ENCODE results near the gene SPAG9. TPM values are rescaled to one million over a fixed set of nuclear protein-coding genes. Genes with fewer than 3 reads are reported as not detected.

Gene SPAG9
- total RNA-seq, 1 experiment from 2014 or later: 144 TPM

DNA sequence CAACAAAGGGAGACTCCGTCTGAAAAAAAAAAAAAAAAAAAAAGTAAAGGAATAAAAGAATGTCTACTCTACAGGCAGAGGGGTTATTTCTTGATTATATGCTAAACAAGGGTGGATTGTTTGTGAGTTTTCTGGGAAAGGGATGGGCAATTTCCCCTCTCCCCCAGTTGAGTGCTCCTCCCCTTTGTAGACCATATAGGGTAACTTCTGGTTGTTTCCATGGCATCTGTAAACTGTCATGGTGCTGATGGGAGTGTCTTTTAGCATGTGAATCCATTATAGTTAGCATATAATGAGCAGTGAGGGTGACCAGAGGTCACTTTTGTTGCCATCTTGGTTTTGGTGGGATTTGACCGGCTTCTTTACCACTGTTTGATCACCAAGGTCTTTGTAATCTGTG, 28.5 kb upstream of the SPAG9 start:
- TF ChIP-seq POLR2AphosphoS5 (IDR thresholded peaks at IDR 0.05; ENCODE audit: low read depth, low read length) (no peak), SIN3A (IDR thresholded peaks at IDR 0.05; ENCODE audit: borderline replicate concordance, insufficient read depth, low read depth, low read length) (no peak), TCF7L2 (IDR thresholded peaks at IDR 0.05; ENCODE audit: low read depth, low read length) (no peak)
- DNase-seq (ENCODE audit: low read depth, low spot score) (no peak), ATAC-seq (no peak)
- H3K9me3 ChIP-seq (ENCODE audit: control insufficient read depth, insufficient read depth, low read depth, low read length): no peaks in the 10 kb centered on the region
- peaks cover 5% of the 10 kb centered on the region; the same call in 1 of the 2 replicates for H3K36me3 ChIP-seq (ENCODE audit: control insufficient read depth, insufficient read depth, low read length)
- intact Hi-C loops (cut with micrococcal nuclease; ENCODE audit: unreplicated experiment) (no loop called here), in situ Hi-C loops (cut with HindIII; ENCODE audit: low pct_unique_long_range_greater_than_20kb, low sequenced_read_pairs) (no loop called here)
- no peaks in the 10 kb centered on the region for H3K27me3 ChIP-seq (ENCODE audit: control insufficient read depth, insufficient read depth, low read length)
- CTCF ChIA-PET: no interaction called here
- no peak overlapping the region for H3K27ac ChIP-seq (ENCODE audit: low read length)
- POLR2A ChIA-PET: no interaction called here
- no peaks in the 10 kb centered on the region for H3K4me1 ChIP-seq (ENCODE audit: control insufficient read depth, insufficient read depth, low read length)
- no peak overlapping the region for H3K4me3 ChIP-seq (ENCODE audit: low read depth in 2 of 2, low read length in 2 of 2)
- no TSS peak for BruUV-seq (replicated peaks)

GRCh38 chr17:51147650-51148049, 27.0 kb upstream of the SPAG9 start:
- Histone ChIP-seq H3K4me1 (ENCODE audit: control insufficient read depth, insufficient read depth, low read length) (no peaks in the 10 kb centered on the region), H3K27me3 (ENCODE audit: control insufficient read depth, insufficient read depth, low read length) (no peaks in the 10 kb centered on the region), H3K36me3 (ENCODE audit: control insufficient read depth, insufficient read depth, low read length) (no peaks in the 10 kb centered on the region), H3K27ac (ENCODE audit: low read length) (no peak overlapping the region), H3K9me3 (ENCODE audit: control insufficient read depth, insufficient read depth, low read depth, low read length) (no peaks in the 10 kb centered on the region), H3K4me3 (ENCODE audit: low read depth in 2 of 2, low read length in 2 of 2) (no peak overlapping the region)
- ChIA-PET CTCF (no interaction called here), POLR2A (interaction anchor here (0.6 kb wide), 1 partner anchor 52 kb away, joined by 8 read pairs; no protein-coding TSS in a partner anchor)
- DNase-seq (ENCODE audit: low read depth, low spot score) (no peak), ATAC-seq (no peak)
- TF ChIP-seq, protein P1, sequence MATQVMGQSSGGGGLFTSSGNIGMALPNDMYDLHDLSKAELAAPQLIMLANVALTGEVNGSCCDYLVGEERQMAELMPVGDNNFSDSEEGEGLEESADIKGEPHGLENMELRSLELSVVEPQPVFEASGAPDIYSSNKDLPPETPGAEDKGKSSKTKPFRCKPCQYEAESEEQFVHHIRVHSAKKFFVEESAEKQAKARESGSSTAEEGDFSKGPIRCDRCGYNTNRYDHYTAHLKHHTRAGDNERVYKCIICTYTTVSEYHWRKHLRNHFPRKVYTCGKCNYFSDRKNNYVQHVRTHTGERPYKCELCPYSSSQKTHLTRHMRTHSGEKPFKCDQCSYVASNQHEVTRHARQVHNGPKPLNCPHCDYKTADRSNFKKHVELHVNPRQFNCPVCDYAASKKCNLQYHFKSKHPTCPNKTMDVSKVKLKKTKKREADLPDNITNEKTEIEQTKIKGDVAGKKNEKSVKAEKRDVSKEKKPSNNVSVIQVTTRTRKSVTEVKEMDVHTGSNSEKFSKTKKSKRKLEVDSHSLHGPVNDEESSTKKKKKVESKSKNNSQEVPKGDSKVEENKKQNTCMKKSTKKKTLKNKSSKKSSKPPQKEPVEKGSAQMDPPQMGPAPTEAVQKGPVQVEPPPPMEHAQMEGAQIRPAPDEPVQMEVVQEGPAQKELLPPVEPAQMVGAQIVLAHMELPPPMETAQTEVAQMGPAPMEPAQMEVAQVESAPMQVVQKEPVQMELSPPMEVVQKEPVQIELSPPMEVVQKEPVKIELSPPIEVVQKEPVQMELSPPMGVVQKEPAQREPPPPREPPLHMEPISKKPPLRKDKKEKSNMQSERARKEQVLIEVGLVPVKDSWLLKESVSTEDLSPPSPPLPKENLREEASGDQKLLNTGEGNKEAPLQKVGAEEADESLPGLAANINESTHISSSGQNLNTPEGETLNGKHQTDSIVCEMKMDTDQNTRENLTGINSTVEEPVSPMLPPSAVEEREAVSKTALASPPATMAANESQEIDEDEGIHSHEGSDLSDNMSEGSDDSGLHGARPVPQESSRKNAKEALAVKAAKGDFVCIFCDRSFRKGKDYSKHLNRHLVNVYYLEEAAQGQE (IDR thresholded peaks at IDR 0.05; ENCODE audit: insufficient read depth in 1 of 2, low read depth in 2 of 2, low read length in 1 of 2): no peak
- TF ChIP-seq TCF7L2 (IDR thresholded peaks at IDR 0.05; ENCODE audit: low read depth, low read length) (no peak), POLR2AphosphoS5 (IDR thresholded peaks at IDR 0.05; ENCODE audit: low read depth, low read length) (no peak), SIN3A (IDR thresholded peaks at IDR 0.05; ENCODE audit: borderline replicate concordance, insufficient read depth, low read depth, low read length) (no peak)
- TF ChIP-seq, protein P2, sequence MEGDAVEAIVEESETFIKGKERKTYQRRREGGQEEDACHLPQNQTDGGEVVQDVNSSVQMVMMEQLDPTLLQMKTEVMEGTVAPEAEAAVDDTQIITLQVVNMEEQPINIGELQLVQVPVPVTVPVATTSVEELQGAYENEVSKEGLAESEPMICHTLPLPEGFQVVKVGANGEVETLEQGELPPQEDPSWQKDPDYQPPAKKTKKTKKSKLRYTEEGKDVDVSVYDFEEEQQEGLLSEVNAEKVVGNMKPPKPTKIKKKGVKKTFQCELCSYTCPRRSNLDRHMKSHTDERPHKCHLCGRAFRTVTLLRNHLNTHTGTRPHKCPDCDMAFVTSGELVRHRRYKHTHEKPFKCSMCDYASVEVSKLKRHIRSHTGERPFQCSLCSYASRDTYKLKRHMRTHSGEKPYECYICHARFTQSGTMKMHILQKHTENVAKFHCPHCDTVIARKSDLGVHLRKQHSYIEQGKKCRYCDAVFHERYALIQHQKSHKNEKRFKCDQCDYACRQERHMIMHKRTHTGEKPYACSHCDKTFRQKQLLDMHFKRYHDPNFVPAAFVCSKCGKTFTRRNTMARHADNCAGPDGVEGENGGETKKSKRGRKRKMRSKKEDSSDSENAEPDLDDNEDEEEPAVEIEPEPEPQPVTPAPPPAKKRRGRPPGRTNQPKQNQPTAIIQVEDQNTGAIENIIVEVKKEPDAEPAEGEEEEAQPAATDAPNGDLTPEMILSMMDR (IDR thresholded peaks at IDR 0.05): no peak
- BruUV-seq (replicated peaks): no TSS peak
- in situ Hi-C loops (cut with HindIII; ENCODE audit: low pct_unique_long_range_greater_than_20kb, low sequenced_read_pairs) (no loop called here), intact Hi-C loops (cut with micrococcal nuclease; ENCODE audit: unreplicated experiment) (no loop called here)

DNA sequence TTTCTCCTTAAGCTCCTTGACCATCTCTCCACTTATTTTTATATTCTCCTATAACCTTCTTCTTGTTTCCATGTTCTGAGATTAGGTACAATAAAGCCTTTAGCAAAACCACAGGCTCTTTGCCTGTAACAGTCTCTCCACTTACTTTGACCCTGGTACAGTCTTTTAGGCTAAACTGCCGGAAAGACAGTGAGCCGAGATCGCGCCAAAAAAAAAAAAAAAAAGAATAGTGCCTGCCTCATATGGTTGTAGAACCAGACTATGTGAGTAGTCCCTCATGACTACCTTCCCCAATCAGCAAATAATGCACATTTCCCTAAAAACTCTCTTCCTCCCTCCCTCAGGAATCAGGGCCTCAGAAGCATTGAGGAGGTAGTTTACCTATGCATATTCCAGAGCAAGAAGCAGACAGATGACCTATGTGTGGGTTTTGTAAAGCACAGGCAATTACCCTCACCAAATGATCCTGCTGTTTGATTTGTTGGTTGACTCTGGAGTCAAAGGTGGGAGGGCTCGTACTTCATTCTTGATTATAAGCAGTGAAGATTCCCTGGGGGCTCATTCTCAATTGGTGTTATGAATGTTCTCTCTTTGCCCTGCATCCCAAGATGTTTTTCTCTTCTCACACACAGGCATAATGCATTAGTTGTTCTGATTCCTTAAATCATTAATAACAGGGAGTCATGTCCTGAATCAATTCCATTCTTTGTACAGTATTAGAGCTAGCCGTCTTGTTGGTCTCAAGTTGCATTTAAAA, 23.8 kb upstream of the SPAG9 start:
- ChIA-PET POLR2A (no interaction called here), CTCF (no interaction called here)
- no peak overlapping the region for H3K27ac ChIP-seq (ENCODE audit: low read length)
- no peaks in the 10 kb centered on the region for H3K27me3 ChIP-seq (ENCODE audit: control insufficient read depth, insufficient read depth, low read length)
- no peak overlapping the region for H3K4me3 ChIP-seq (ENCODE audit: low read depth in 2 of 2, low read length in 2 of 2)
- TF ChIP-seq SIN3A (IDR thresholded peaks at IDR 0.05; ENCODE audit: borderline replicate concordance, insufficient read depth, low read depth, low read length) (no peak), TCF7L2 (IDR thresholded peaks at IDR 0.05; ENCODE audit: low read depth, low read length) (no peak)
- TF ChIP-seq, protein P2 (IDR thresholded peaks at IDR 0.05): no peak
- TF ChIP-seq, protein P1 (IDR thresholded peaks at IDR 0.05; ENCODE audit: insufficient read depth in 1 of 2, low read depth in 2 of 2, low read length in 1 of 2): no peak
- no peak for DNase-seq (ENCODE audit: low read depth, low spot score)
- ATAC-seq: no peak
- in situ Hi-C loops (cut with HindIII; ENCODE audit: low pct_unique_long_range_greater_than_20kb, low sequenced_read_pairs): no loop called here
- intact Hi-C loops (cut with micrococcal nuclease; ENCODE audit: unreplicated experiment): no loop called here
- H3K36me3 ChIP-seq (ENCODE audit: control insufficient read depth, insufficient read depth, low read length): no peaks in the 10 kb centered on the region
- no TSS peak for BruUV-seq (replicated peaks)
- no peaks in the 10 kb centered on the region for H3K9me3 ChIP-seq (ENCODE audit: control insufficient read depth, insufficient read depth, low read depth, low read length)
- H3K4me1 ChIP-seq (ENCODE audit: control insufficient read depth, insufficient read depth, low read length): no peaks in the 10 kb centered on the region

Data from Panc1 (cell line).